Uterus (tissue), 4 donors: Measurements from ENCODE around the gene FLNB. TPM values are rescaled to one million over a fixed set of nuclear protein-coding genes. Genes with fewer than 3 reads are reported as not detected.
"Not testable (repeated sequence)": the region's sequence is repeated elsewhere in the genome, so short reads cannot be mapped to it uniquely, and the experiment has no call there.

Source experiments
- DNase-seq, 2 donors: peaks; one replicate each; pipeline ENCODE4 v3.0.0-alpha.2; 2019 to 2020
- H3K27ac ChIP-seq, 2 donors: fragments of 200-600 bp; sonication (generic); 1 replicate in 1 of 2; 2 replicates in 1 of 2; pipeline ENCODE4 v1.5.1; 2016 to 2018
- H3K27me3 ChIP-seq, 2 donors: fragments of 200-600 bp; sonication (generic); one replicate each; pipeline ENCODE4 v1.5.1; 2018 to 2019; ENCODE audit warnings: control low read depth in 1 of 2
- H3K36me3 ChIP-seq, 2 donors: fragments of 200-600 bp; sonication (generic); one replicate each; pipeline ENCODE4 v1.5.1; 2019; ENCODE audit warnings: control low read depth in 1 of 2
- H3K4me1 ChIP-seq, 2 donors: fragments of 200-600 bp; sonication (generic); one replicate each; pipeline ENCODE4 v1.5.1; 2018 to 2019; ENCODE audit warnings: control low read depth in 1 of 2
- H3K4me3 ChIP-seq, 2 donors: fragments of 200-600 bp; sonication (generic); 1 replicate in 1 of 2; 2 replicates in 1 of 2; pipeline ENCODE4 v1.5.1; 2018 to 2019; ENCODE audit warnings: mild to moderate bottlenecking in 1 of 2
- H3K9me3 ChIP-seq, 2 donors: fragments of 200-600 bp; sonication (generic); one replicate each; pipeline ENCODE4 v1.5.1; 2019; ENCODE audit warnings: control low read depth in 1 of 2
- POLR2A ChIP-seq, 2 donors: fragments of 450-650 bp; IDR thresholded peaks; one replicate each; pipeline ENCODE4 v1.6.1; 2016; ENCODE audit warnings: antibody characterized with exemption in 2 of 2, mild to moderate bottlenecking in 1 of 2, moderate library complexity in 1 of 2
- intact Hi-C: fragments of 100-400 bp; cut with DNase I; formaldehyde crosslinking; loops from one replicate; pipeline ENCODE4 v1.15.1; 2023; ENCODE audit warnings: low total_unique reads
- total RNA-seq, 4 donors: library from RNA; depleted of rRNA in 3 of 4; stranded (reverse); fragments of >200 nt in 3 of 4; gene quantifications; one replicate each; pipeline versions ENCODE4 v1.1.0 to v1.2.4, GENCODE V29; 2014 to 2023
- TF ChIP-seq, protein P1 (sequence below), 4 experiments: fragments of 200-600 bp in 2 of 4; fragments of 450-650 bp in 2 of 4; sonication (generic) in 2 of 4; IDR thresholded peaks; one replicate each; pipeline ENCODE4 v1.5.1; 2016 to 2019; ENCODE audit warnings: antibody characterized with exemption in 4 of 4, mild to moderate bottlenecking in 2 of 4, moderate library complexity in 1 of 4
- donor health status: DM: yes; HTN: yes; CAD: no.

The FLNB gene
- total RNA-seq, 4 donors from 2014 or later, result 52.4 to 283 (median 148) TPM

DNA sequence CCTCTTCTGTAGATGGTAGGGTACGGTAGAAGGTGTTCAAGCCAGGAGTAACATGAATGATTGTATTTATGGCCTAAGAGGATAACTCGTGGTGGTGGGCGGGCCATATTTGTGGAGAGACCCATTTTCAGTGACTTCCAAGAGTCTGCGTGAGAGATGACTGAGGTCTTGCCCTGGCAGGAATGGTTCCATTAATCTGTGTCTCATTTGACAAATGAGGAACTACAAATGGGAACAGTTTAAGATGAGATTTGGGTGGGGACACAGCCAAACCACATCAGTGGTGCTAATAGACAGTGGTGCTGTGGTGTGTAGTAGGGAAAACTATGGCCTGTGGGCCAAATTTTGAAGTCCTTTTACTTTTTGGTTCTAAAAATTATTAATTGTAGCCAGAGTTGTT lies 47.1 kb downstream of the FLNB start:
- Histone ChIP-seq H3K4me3 (no peak overlapping the region), H3K9me3 (no peaks in the 10 kb centered on the region), H3K27me3 (no peaks in the 10 kb centered on the region), H3K36me3 (no peaks in the 10 kb centered on the region), H3K27ac (peak overlapping the region; percentile 2 to 46), H3K4me1 (peaks cover 12 to 19% of the 10 kb centered on the region in 2 donors)
- TF ChIP-seq POLR2A (IDR thresholded peaks at IDR 0.05), result no peak
- TF ChIP-seq, protein P1, sequence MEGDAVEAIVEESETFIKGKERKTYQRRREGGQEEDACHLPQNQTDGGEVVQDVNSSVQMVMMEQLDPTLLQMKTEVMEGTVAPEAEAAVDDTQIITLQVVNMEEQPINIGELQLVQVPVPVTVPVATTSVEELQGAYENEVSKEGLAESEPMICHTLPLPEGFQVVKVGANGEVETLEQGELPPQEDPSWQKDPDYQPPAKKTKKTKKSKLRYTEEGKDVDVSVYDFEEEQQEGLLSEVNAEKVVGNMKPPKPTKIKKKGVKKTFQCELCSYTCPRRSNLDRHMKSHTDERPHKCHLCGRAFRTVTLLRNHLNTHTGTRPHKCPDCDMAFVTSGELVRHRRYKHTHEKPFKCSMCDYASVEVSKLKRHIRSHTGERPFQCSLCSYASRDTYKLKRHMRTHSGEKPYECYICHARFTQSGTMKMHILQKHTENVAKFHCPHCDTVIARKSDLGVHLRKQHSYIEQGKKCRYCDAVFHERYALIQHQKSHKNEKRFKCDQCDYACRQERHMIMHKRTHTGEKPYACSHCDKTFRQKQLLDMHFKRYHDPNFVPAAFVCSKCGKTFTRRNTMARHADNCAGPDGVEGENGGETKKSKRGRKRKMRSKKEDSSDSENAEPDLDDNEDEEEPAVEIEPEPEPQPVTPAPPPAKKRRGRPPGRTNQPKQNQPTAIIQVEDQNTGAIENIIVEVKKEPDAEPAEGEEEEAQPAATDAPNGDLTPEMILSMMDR (IDR thresholded peaks at IDR 0.05), result no peak
- no peak for DNase-seq
- intact Hi-C loops, result no loop called here

DNA sequence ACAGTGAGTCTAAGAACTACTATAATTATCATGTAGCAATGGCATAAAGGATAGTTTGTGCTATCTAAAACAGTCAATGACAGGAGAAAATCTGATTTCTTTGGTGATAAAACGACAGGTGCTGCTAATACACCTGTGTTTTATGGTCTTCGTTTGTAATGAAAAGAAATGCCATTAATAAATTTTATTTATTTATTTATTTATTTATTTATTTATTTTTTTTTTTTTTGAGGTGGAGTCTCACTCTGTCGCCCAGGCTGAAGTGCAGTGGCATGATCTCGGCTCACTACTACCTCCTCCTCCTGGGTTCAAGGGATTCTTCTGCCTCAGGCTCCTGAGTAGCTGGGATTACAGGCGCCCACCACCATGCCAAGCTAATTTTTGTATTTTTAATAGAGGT lies 47.7 kb downstream of the FLNB start:
- H3K27me3 ChIP-seq, H3K4me3 ChIP-seq, DNase-seq, H3K36me3 ChIP-seq, intact Hi-C loops, H3K9me3 ChIP-seq: not testable (repeated sequence)
- H3K4me1 ChIP-seq, result peaks cover 12 to 21% of the 10 kb centered on the region in 2 donors
- peak overlapping the region; percentile 86 to 89 for H3K27ac ChIP-seq

DNA sequence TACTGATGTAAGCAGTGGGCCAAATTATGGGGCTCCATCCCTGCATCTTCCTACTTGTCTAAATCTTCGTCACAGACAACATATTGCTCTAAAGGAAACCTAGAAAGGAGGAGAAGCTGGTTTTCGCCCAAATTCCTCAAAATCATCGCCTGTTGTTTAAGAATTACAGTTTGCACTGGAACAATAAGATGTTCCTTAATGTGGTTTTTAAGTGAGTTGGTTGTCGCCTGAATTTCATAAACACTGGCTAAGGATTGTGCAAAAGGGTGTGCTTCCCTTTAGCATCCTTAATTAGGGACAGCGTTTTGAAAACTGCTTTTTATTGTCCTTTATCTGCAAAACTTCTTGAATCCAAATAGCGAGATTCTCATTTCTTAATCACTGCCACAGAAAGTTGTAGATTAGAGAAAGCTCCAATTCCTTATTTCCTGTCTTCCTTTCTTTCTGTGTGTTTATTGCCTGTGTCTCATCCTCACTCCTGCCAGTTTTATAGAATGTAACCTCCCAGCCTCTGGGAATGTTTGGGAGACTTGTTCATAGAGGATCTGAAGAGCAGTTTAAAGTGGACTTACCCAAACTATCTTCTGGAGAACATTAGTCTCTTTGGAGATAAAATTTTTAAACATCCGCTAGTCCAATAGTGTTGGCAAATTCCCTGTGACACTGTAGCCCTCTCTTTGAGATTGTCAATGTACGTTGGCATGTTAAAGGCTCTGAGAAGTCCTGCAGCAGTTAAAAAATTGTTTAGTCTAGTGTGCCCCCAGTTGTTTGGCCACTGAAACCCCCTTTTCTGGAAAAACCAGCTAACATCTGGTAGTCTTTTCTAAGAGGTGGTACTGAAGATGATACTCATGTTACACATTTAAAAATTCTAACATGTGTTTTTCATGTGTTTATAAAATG lies 50.4 kb downstream of the FLNB start:
- Histone ChIP-seq H3K4me3 (peak overlapping the region in 1 of 2 donors; percentile 1), H3K27me3 (no peaks in the 10 kb centered on the region), H3K9me3 (no peaks in the 10 kb centered on the region), H3K27ac (peak overlapping the region; percentile 86 to 89), H3K36me3 (no peaks in the 10 kb centered on the region), H3K4me1 (peaks cover 12 to 23% of the 10 kb centered on the region in 2 donors)
- DNase-seq, result no peak
- no peak for TF ChIP-seq POLR2A (IDR thresholded peaks at IDR 0.05)
- TF ChIP-seq, protein P1 (IDR thresholded peaks at IDR 0.05), result no peak
- intact Hi-C loops, result no loop called here

DNA sequence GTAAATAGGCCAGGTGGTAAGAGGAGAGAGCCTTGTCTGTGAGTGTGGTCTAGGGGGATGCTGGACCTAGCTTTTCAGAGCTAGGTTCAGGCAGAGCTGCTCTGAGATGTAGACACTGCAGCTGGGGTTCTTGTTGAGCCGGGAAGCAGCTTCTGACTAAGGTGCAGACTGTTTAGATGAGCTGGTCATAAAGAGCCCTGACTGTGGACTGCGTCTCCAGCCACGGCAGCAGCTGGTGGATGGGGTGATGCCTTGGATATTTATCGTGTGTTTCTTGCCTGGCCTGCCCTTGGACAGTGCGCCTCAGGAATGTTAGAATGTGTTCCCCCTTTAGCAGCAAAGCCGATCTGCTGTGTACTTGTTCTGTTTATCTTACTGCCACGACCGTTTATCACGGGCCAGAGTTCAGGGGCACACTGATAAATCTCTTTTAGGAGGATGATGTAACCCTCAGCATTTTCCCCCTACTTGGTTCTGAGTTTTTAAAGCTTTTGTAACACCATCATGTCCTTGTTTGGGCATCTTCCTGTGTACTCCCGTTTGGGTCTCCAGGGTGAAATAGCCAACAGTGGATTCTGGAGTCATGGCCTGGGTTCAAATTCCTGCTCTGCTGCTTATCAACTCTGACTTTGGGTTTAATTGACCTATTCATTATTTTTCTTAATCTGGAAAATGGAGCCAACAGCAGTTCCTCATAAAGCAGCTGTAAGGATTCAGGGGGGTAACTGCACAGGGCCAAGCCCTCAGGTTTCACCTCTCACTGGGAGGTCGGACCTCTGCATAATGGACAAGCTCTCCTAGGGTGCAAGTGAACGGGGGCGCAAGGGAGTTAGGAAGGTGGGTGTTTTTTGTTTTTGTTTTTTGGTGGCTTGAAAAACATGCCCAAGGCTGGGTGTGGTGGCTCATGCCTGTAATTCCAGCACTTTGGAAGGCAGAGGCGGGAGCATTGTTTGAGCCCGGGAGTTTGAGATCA lies 51.4 kb downstream of the FLNB start:
- Histone ChIP-seq H3K27me3 (no peaks in the 10 kb centered on the region), H3K36me3 (no peaks in the 10 kb centered on the region), H3K4me3 (peak overlapping the region in 1 of 2 donors; percentile 1), H3K4me1 (peaks cover 12 to 23% of the 10 kb centered on the region in 2 donors), H3K27ac (peak overlapping the region; percentile 86 to 89), H3K9me3 (no peaks in the 10 kb centered on the region)
- DNase-seq, result peak; percentile 76 to 91
- TF ChIP-seq, protein P1 (IDR thresholded peaks at IDR 0.05), result no peak
- TF ChIP-seq POLR2A (IDR thresholded peaks at IDR 0.05), result peak in 1 of 2 donors; percentile 36
- intact Hi-C loops, result loop anchor here (5.0 kb wide), 1 partner anchor 47 kb away; no protein-coding TSS in a partner anchor

DNA sequence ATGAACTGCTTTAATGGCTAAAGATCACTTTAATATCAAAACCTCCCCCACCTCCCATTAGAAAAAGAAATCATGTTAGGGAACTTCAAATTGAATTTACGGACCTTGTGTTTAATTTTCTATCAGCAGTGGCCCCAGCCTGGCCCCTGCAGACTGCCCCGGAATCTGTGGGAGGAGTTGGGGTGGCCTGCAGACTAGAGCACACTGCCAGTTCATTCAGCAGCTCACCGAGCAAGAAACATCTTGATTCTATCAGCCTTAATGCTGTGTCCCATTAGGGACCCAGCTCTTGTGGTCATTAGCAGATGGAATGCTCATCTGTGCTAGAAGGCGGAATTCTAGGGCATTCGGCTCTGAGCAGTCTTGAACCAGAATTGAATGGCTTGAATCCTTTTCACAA lies 54.2 kb downstream of the FLNB start:
- intact Hi-C loops, result loop anchor here (5.0 kb wide), 1 partner anchor 50 kb away; no protein-coding TSS in a partner anchor
- peak in 1 of 2 donors; percentile 44 for DNase-seq
- Histone ChIP-seq H3K9me3 (no peaks in the 10 kb centered on the region), H3K4me1 (peaks cover 8 to 14% of the 10 kb centered on the region in 2 donors), H3K36me3 (no peaks in the 10 kb centered on the region), H3K27me3 (no peaks in the 10 kb centered on the region), H3K27ac (peak overlapping the region; percentile 86 to 89), H3K4me3 (no peak overlapping the region)
- no peak for TF ChIP-seq POLR2A (IDR thresholded peaks at IDR 0.05)
- TF ChIP-seq, protein P1 (IDR thresholded peaks at IDR 0.05), result no peak
